Left ventricle myocardium inferior (tissue), 1 donor: ENCODE results near the gene CLN3. TPM values are rescaled to one million over a fixed set of nuclear protein-coding genes. Genes with fewer than 3 reads are reported as not detected.

Experiments used
- DNase-seq: peaks from one replicate; pipeline ENCODE4 v3.0.0-alpha.2; 2020
- H3K27ac ChIP-seq: fragments of 200-600 bp; replicated peaks from 2 replicates; pipeline ENCODE4 v1.8.0; 2021
- H3K27me3 ChIP-seq: fragments of 200-600 bp; 2 replicates; pipeline ENCODE4 v1.8.0; 2021; ENCODE audit warnings: low read depth
- H3K36me3 ChIP-seq: fragments of 200-600 bp; 2 replicates; pipeline ENCODE4 v1.8.0; 2021
- H3K4me1 ChIP-seq: fragments of 200-600 bp; 2 replicates; pipeline ENCODE4 v1.8.0; 2021
- H3K4me3 ChIP-seq: fragments of 200-600 bp; 2 replicates; pipeline ENCODE4 v1.8.0; 2021; ENCODE audit warnings: mild to moderate bottlenecking, moderate library complexity
- H3K9me3 ChIP-seq: fragments of 200-600 bp; replicated peaks from 2 replicates; pipeline ENCODE4 v1.8.0; 2021
- CTCF ChIP-seq: fragments of 200-600 bp; IDR thresholded peaks from 2 replicates; pipeline ENCODE4 v1.8.0; 2021; ENCODE audit warnings: antibody characterized with exemption, mild to moderate bottlenecking, borderline replicate concordance
- intact Hi-C: fragments of 100-400 bp; cut with micrococcal nuclease; formaldehyde crosslinking; loops from one replicate; pipeline ENCODE4 v1.11.0; 2022
- total RNA-seq: library from RNA; stranded (reverse); fragmentation: NEBNext Ultra II Directional; extraction: Animal tissue kit (Norgen Biotek cat#: 25700); gene quantifications from one replicate; pipeline ENCODE4 v1.2.1, GENCODE V29; 2021
- donor health status: DM: no; HTN: yes; CAD: no; lungs with severe emphysema.

CLN3 gene
- total RNA-seq, 1 donor from 2014 or later = 13.6 TPM

DNA sequence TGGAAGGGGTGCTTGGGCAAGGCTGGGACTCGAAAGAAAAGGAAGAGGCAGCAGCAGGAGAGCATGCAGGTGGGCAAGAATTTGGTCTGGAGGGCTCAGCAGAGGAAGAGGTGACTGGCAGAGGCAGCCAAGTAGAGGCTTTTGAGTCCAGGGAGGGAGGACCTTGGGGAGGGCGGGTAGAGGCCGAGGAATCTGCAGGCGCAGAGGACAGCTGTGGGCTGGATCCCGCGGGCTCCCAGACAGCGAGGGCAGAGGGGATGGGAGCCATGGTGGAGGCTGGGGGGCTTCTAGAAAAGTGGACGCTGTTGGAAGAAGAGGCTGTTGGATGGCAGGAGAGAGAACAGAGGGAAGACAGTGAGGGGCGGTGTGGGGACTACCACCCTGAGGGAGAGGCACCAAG lies 5.5 kb upstream of the CLN3 start:
- Histone ChIP-seq H3K27me3 (peaks cover 28% of the 10 kb centered on the region), H3K4me1 (no peaks in the 10 kb centered on the region), H3K9me3 (no peaks in the 10 kb centered on the region), H3K36me3 (no peaks in the 10 kb centered on the region), H3K27ac (no peak overlapping the region), H3K4me3 (no peak overlapping the region)
- no peak for TF ChIP-seq CTCF
- no peak for DNase-seq
- intact Hi-C loops = loop anchor here (10.0 kb wide), 1 partner anchor 57 kb away; the partner anchor contains the start of gene SGF29

- intact Hi-C loops = loop anchor here (10.0 kb wide), 1 partner anchor 58 kb away; the partner anchor contains the start of gene SGF29
- Histone ChIP-seq H3K36me3 (no peaks in the 10 kb centered on the region), H3K27ac (no peak overlapping the region), H3K4me1 (no peaks in the 10 kb centered on the region), H3K9me3 (no peaks in the 10 kb centered on the region), H3K4me3 (no peak overlapping the region), H3K27me3 (peaks cover 23% of the 10 kb centered on the region)
- no peak for TF ChIP-seq CTCF
- DNase-seq = no peak
Measured at GRCh38 chr16:28496844-28497243, 5.0 kb upstream of the CLN3 start.

- no peak for TF ChIP-seq CTCF
- no peak overlapping the region for H3K27ac ChIP-seq
- H3K27me3 ChIP-seq = peaks cover 20% of the 10 kb centered on the region
- H3K4me1 ChIP-seq = peaks cover 8% of the 10 kb centered on the region
- H3K9me3 ChIP-seq = no peaks in the 10 kb centered on the region
- intact Hi-C loops = loop anchor here (10.0 kb wide), 1 partner anchor 59 kb away; the partner anchor contains the start of gene SGF29
- DNase-seq = no peak
- no peaks in the 10 kb centered on the region for H3K36me3 ChIP-seq
- H3K4me3 ChIP-seq = no peak overlapping the region
Measured at GRCh38 chr16:28495795-28496749, 4.2 kb upstream of the CLN3 start.

DNA sequence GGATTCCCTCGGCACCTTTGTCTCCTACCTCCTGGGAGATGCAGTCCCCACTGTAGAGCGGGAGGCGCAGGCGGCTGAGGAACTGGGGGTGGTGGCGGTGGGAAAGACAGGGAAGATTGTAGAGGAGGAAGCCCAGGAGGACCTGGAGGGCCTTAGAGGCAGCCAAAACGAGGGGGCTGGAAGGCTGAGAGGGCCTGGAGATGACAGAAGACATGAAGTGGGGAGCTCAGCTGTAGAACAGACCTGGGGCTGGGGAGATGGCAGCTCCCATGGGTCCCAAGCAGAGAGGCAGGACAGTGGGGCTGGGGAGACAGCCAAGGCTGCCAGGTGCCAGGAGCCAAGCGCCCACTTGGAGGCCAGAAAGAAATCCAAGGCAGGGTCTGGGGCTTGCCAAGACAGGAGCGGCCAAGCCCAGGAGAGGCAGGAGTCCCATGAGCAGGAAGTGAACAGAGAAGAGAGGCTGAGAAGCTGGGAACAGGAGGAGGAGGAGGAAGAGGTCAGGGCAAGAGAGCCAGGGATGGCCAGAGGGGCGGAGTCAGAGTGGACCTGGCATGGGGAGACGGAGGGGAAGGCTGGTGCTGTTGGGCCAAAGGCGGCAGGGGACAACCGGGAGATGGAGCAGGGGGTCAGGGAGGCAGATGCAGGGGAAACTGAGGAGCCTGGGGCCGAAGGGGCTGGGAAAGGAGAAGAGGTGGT lies 3.4 kb upstream of the CLN3 start:
- DNase-seq = no peak
- no peak for TF ChIP-seq CTCF
- peaks cover 20% of the 10 kb centered on the region for H3K27me3 ChIP-seq
- H3K27ac ChIP-seq = peak overlapping the region; percentile 52
- no peaks in the 10 kb centered on the region for H3K36me3 ChIP-seq
- no peaks in the 10 kb centered on the region for H3K9me3 ChIP-seq
- intact Hi-C loops = loop anchor here (10.0 kb wide), 1 partner anchor 60 kb away; the partner anchor contains the start of gene SGF29
- peaks cover 13% of the 10 kb centered on the region for H3K4me1 ChIP-seq
- peak overlapping the region; percentile 44 for H3K4me3 ChIP-seq

DNA sequence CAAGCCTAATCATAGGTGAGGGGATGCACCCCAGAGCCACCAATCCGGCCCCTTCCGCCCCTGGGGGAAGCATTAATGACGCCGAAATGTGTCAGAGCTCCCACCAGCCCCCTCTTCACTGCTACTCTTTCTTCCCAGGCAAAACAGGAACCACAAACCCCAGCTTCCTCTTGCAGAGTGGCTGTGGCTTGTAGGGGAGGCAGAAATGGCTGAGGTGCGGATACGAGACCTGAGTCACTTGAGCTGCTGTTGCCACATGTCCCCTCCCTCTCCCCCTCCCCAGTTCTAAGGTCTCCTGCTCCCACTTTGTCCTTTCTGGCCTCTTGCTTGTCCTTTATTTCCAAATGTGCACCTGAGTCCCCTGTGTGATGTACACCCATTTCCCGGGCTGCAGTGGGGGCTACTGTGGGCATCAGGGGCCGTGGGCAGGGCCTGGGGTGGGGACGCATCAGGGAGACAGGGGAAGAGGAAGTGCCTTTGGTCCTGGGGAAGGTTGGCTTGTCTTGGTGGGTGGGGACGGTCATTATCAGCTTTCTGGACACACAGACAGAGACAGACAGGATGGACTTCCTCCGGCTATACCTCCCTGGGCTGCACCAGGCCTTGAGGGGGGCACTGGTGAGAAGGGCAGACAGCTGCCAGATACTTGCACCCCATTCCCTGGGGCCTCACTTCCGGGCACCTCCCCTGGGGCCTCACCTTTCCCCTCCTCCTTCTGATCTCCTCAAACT lies 2.4 kb upstream of the CLN3 start, which contains the start of gene APOBR:
TSS of gene APOBR (plus strand) at position 523 of the 731 bp plus-strand sequence. CDS start at position 562, 39 bp downstream.
- H3K27me3 ChIP-seq = peaks cover 18% of the 10 kb centered on the region
- H3K4me1 ChIP-seq = peaks cover 13% of the 10 kb centered on the region
- peak within 1 kb of the TSS; percentile 44 for H3K4me3 ChIP-seq
- peak; percentile 30 for DNase-seq
- peaks cover 8% of the 10 kb centered on the region for H3K36me3 ChIP-seq
- intact Hi-C loops = loop anchor here (10.0 kb wide), 1 partner anchor 61 kb away; the partner anchor contains the start of gene SGF29
- no peak for TF ChIP-seq CTCF
- peak within 1 kb of the TSS; percentile 52 for H3K27ac ChIP-seq
- no peaks in the 10 kb centered on the region for H3K9me3 ChIP-seq
